DMS 273 treated with DMSO at 0.1 percent for 48 hours (cell line): ENCODE data around the gene CCDC93.

Experiments used
- DNase-seq: peaks from one replicate; lab custom pipeline; 2025; lab: John Stamatoyannopoulos, UW

CCDC93 gene

DNA sequence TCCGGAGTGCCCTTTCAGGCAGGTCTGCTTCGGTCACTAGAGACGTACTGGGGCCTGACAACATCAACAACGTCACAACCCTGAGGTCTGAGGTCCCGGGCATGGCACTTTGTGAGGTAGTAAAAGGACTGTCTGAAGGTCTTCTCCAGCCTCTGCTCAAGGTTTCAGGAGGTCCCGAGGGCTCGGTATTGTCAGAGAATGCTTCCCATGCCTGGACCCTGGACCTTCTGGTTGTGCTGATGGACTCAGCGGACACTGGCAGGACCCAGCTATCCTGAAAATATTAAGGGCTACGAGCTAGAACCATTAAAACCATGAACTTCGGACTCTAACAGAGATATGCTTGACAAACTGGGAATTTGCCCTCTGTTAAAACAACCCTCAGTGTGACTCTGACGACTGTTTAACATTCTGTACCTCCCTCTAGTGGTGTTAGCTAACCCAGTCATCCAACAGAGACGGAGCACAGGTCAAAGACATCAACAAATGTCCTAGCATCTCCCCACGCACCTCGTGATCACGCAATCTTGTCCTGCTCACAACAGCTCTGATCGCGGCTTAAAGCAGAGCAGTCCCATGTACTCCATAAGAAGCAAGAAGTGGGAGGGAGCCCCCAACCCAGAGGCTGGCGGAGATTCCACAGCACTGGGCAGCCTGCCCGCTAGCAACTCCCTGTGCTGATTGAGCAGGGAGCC is 96.5 kb downstream of the CCDC93 start:
- no peak for DNase-seq

DNA sequence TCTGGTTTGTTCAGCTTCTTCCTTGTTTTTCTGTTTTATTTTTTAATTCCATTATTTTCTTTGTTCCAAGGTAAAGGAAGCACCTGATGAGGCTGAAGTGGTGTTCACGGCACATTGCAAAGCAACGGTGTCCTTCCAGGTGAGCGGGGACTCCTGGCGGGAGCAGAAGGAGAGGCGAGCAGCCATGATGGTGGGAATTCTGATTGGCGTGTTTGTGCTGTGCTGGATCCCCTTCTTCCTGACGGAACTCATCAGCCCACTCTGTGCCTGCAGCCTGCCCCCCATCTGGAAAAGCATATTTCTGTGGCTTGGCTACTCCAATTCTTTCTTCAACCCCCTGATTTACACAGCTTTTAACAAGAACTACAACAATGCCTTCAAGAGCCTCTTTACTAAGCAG is 110.9 kb downstream of the CCDC93 start:
- no peak for DNase-seq

DNA sequence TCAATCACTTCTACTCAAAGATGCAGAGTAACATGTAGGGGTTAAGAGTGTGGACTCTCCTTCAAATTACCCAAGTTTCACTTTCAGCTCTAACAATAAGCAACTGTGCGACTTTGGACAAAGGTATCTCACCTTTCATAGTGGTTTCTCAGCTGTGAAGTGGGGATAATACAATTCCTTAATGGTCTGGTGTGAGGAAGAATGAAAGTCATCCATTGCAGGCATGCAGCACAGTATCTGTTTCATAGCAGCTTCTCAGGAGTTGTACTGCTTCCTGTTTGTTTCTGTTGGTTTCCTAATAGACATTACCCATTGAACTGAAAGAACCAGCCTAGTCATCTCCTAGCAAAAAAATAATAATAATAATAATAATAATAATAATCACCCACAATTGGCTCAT is 125.0 kb downstream of the CCDC93 start:
- no peak for DNase-seq

DNA sequence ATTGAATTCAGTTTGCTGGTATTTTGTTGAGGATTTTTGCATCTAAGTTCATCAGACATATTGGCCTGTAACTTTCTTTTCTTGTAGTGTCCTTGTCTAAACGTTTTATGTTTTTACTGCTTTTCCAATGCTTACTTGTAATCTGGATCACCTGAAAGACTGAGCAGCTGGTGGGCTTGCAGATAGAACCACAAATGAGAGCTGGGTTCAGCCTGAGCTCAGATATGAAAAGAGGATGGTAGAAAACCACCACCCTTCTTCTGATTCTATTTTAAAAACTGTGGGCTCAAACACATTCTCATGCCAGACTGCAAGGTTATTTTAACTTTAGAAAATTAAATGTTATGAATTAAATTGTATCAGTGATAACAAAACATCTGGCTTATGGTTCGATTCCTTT is 128.6 kb downstream of the CCDC93 start:
- no peak for DNase-seq

DNA sequence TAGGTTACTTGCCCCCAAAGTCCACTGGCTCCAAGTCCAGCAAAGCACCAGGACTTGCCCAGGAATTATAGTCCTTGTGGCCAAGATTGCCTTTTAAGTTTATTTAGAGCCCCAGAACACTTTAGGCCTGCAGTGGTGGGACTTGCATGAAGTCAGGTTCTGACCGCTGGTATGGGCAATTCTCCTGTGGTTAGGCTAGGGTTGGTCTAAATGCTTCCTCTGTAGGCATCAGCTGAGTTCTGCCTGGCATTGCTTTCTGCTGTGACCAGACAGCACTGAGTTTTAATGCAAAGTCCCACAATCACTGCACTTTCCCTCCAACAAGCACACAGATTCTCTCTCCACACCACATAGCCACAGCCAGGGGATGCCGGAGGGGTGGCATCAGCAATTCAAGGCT is 134.9 kb downstream of the CCDC93 start:
- DNase-seq: no peak

DNA sequence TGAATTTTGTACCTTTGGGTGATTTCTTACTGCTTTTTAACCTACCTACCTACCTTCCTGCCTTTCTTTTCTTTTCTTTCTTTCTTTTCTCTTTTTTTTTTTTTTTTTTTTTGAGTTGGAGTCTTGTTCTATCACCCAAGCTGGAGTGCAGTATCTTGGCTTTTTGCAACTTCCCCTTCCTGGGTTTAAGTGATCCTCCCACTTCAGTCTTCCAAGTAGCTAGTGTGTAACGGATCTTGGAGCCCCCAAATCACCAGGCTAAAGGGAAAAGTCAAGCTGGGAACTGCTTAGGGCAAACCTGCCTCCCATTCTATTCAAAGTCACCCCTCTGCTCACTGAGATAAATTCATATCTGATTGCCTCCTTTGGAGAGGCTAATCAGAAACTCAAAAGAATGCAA is 138.1 kb downstream of the CCDC93 start:
- DNase-seq: no peak
